ENCODE results near the gene CLCN1. TPM values are rescaled to one million over a fixed set of nuclear protein-coding genes. Genes with fewer than 3 reads are reported as not detected.

CLCN1 gene
- total and polyA plus RNA-seq, 2 donors from 2014 or later, result 0.35 TPM; not detected in 1

DNA sequence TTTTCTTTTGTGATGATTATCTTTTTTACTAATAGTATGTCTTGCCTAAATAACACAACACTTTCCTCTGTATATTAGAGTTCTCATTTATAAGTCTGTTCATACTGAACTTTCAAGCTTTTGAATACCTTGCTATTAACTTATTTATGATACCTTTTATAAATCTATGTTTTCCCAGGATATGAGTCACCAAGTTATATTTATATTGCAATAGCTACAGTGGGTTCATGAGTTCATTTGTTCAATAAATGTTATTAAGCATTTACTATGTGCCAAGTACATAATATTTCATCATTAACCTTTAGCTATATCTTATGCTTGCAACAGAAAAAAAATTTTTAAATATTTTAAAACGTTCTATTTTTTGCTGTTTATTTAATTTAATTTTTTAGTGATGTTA is 18.3 kb downstream of the CLCN1 start:
- H3K36me3 ChIP-seq (ENCODE audit: control insufficient read depth in 2 of 3, insufficient read depth in 3 of 3, low read length in 3 of 3), result no peaks in the 10 kb centered on the region
- H3K4me3 ChIP-seq (ENCODE audit: low read length in 3 of 3), result no peak overlapping the region
- DNase-seq (no peak), FAIRE-seq (no peak)
- intact Hi-C loops (cut with DNase I), result no loop called here
- no peaks in the 10 kb centered on the region for H3K9me3 ChIP-seq (ENCODE audit: control insufficient read depth in 2 of 3, insufficient read depth in 1 of 3, low read length in 3 of 3)
- no peaks in the 10 kb centered on the region for H3K4me1 ChIP-seq (ENCODE audit: control insufficient read depth in 2 of 3, insufficient read depth in 2 of 3, low read depth in 1 of 3, low read length in 3 of 3)
- no peak overlapping the region for H3K9ac ChIP-seq (ENCODE audit: low read length in 3 of 3)
- H3K27me3 ChIP-seq (ENCODE audit: control insufficient read depth, insufficient read depth, low read length), result no peaks in the 10 kb centered on the region
- H3K27ac ChIP-seq (ENCODE audit: low read depth in 2 of 2, low read length in 2 of 2), result no peak overlapping the region
- TF ChIP-seq CTCF (IDR thresholded peaks at IDR 0.05; ENCODE audit: borderline replicate concordance, extremely low read depth, insufficient read depth), result no peak

DNA sequence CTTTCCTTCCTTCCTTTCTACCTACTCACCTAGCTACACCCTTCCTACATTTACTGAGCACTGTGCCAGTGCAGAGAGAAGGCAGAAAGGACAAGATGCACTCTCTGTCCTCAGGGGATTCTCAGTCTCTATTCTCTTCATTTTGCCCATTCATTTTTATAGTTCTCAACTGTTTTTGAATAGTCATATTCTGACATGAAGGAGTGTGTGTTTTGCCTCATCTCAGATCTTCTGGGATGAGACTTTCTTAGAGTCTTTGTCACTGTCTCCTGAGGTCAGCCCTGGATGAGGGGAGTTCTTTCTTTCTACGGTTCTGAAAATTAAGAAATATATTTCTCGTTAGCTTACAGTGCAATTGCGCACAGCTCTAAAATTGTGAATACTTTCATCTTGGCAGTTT is 21.3 kb downstream of the CLCN1 start:
- H3K36me3 ChIP-seq (ENCODE audit: control insufficient read depth in 2 of 3, insufficient read depth in 3 of 3, low read length in 3 of 3), result no peaks in the 10 kb centered on the region
- no peaks in the 10 kb centered on the region for H3K9me3 ChIP-seq (ENCODE audit: control insufficient read depth in 2 of 3, insufficient read depth in 1 of 3, low read length in 3 of 3)
- TF ChIP-seq CTCF (IDR thresholded peaks at IDR 0.05; ENCODE audit: borderline replicate concordance, extremely low read depth, insufficient read depth), result no peak
- intact Hi-C loops (cut with DNase I), result no loop called here
- no peak overlapping the region for H3K27ac ChIP-seq (ENCODE audit: low read depth in 2 of 2, low read length in 2 of 2)
- H3K9ac ChIP-seq (ENCODE audit: low read length in 3 of 3), result no peak overlapping the region
- DNase-seq (no peak), FAIRE-seq (no peak)
- no peak overlapping the region for H3K4me3 ChIP-seq (ENCODE audit: low read length in 3 of 3)
- no peaks in the 10 kb centered on the region for H3K27me3 ChIP-seq (ENCODE audit: control insufficient read depth, insufficient read depth, low read length)
- H3K4me1 ChIP-seq (ENCODE audit: control insufficient read depth in 2 of 3, insufficient read depth in 2 of 3, low read depth in 1 of 3, low read length in 3 of 3), result no peaks in the 10 kb centered on the region

DNA sequence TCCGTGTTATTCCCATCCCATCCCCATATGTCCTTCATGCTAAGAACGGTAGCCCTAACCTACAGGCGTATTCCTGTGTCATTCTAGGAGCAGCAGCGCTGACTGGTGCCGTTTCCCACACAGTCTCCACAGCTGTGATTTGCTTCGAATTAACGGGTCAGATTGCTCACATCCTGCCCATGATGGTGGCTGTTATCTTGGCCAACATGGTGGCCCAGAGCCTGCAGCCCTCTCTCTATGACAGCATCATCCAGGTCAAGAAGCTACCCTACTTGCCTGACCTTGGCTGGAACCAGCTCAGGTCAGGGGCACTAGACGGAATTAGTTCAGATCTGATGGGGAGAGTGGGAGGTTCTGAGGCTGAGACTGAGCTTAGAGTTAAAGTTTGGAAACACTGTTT is 25.9 kb downstream of the CLCN1 start:
- Histone ChIP-seq H3K36me3 (ENCODE audit: control insufficient read depth in 2 of 3, insufficient read depth in 3 of 3, low read length in 3 of 3) (no peaks in the 10 kb centered on the region), H3K27me3 (ENCODE audit: control insufficient read depth, insufficient read depth, low read length) (no peaks in the 10 kb centered on the region), H3K9me3 (ENCODE audit: control insufficient read depth in 2 of 3, insufficient read depth in 1 of 3, low read length in 3 of 3) (no peaks in the 10 kb centered on the region), H3K9ac (ENCODE audit: low read length in 3 of 3) (no peak overlapping the region), H3K4me3 (ENCODE audit: low read length in 3 of 3) (no peak overlapping the region), H3K4me1 (ENCODE audit: control insufficient read depth in 2 of 3, insufficient read depth in 2 of 3, low read depth in 1 of 3, low read length in 3 of 3) (no peaks in the 10 kb centered on the region), H3K27ac (ENCODE audit: low read depth in 2 of 2, low read length in 2 of 2) (no peak overlapping the region)
- TF ChIP-seq CTCF (IDR thresholded peaks at IDR 0.05; ENCODE audit: borderline replicate concordance, extremely low read depth, insufficient read depth), result no peak
- DNase-seq, result no peak
- intact Hi-C loops (cut with DNase I), result no loop called here
- no peak for FAIRE-seq

DNA sequence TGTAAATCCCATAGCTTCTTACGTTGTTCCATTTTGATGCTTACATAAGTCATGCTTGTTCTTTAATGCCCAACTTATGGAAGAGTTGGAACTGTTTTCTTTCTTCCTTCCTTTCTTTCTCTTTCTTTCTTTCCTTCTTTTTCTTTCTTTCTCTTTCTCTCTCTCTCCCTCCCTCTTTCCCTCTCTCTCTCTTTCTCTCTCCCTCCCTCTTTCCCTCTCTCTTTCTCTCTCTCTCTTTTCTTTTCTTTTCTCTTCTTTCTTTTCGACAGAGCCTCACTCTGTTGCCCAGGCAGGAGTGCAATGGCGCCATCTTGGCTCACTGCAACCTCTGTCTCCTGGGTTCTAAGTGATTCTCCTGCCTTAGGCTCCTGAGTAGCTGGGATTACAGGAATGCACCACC is 27.7 kb downstream of the CLCN1 start:
- Histone ChIP-seq H3K9ac (ENCODE audit: low read length in 3 of 3) (no peak overlapping the region), H3K27ac (ENCODE audit: low read depth in 2 of 2, low read length in 2 of 2) (no peak overlapping the region), H3K4me3 (ENCODE audit: low read length in 3 of 3) (no peak overlapping the region), H3K27me3 (ENCODE audit: control insufficient read depth, insufficient read depth, low read length) (no peaks in the 10 kb centered on the region), H3K9me3 (ENCODE audit: control insufficient read depth in 2 of 3, insufficient read depth in 1 of 3, low read length in 3 of 3) (no peaks in the 10 kb centered on the region), H3K4me1 (ENCODE audit: control insufficient read depth in 2 of 3, insufficient read depth in 2 of 3, low read depth in 1 of 3, low read length in 3 of 3) (no peaks in the 10 kb centered on the region), H3K36me3 (ENCODE audit: control insufficient read depth in 2 of 3, insufficient read depth in 3 of 3, low read length in 3 of 3) (no peaks in the 10 kb centered on the region)
- no peak for TF ChIP-seq CTCF (IDR thresholded peaks at IDR 0.05; ENCODE audit: borderline replicate concordance, extremely low read depth, insufficient read depth)
- DNase-seq (no peak), FAIRE-seq (no peak)
- intact Hi-C loops (cut with DNase I), result no loop called here

Measured in kidney (tissue), 14 donors.